Measurements from ENCODE around the gene PLEKHA4.
"Not testable (repeated sequence)": the region's sequence is repeated elsewhere in the genome, so short reads cannot be mapped to it uniquely, and the experiment has no call there.

The PLEKHA4 gene

DNA sequence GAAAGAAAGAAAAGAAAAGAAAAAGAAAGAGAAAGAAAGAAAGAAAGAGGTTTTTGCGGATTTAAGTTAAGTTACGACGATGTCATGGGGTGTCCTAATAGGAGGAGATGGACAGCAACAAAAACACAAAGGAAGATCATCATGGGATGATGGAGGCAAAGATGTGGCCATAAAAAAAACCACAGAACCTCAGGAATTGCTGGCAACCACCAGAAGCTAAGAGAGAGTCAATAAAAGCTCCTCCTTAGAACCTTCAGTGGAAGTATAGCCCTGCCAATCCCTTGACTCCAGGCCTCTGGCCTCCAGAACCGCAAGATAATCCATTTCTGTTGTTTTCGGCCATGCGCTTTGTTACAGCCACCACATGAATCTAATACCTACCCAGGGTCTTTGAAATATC, 11.5 kb downstream of the PLEKHA4 start:
- TF ChIP-seq, protein P1, sequence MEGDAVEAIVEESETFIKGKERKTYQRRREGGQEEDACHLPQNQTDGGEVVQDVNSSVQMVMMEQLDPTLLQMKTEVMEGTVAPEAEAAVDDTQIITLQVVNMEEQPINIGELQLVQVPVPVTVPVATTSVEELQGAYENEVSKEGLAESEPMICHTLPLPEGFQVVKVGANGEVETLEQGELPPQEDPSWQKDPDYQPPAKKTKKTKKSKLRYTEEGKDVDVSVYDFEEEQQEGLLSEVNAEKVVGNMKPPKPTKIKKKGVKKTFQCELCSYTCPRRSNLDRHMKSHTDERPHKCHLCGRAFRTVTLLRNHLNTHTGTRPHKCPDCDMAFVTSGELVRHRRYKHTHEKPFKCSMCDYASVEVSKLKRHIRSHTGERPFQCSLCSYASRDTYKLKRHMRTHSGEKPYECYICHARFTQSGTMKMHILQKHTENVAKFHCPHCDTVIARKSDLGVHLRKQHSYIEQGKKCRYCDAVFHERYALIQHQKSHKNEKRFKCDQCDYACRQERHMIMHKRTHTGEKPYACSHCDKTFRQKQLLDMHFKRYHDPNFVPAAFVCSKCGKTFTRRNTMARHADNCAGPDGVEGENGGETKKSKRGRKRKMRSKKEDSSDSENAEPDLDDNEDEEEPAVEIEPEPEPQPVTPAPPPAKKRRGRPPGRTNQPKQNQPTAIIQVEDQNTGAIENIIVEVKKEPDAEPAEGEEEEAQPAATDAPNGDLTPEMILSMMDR (IDR thresholded peaks at IDR 0.05; ENCODE audit: low read depth, low read length, missing control alignments) = no peak
- H3K4me3 ChIP-seq (ENCODE audit: low read depth, low read length) = no peak overlapping the region
- no peak for DNase-seq (ENCODE audit: low read depth)

DNA sequence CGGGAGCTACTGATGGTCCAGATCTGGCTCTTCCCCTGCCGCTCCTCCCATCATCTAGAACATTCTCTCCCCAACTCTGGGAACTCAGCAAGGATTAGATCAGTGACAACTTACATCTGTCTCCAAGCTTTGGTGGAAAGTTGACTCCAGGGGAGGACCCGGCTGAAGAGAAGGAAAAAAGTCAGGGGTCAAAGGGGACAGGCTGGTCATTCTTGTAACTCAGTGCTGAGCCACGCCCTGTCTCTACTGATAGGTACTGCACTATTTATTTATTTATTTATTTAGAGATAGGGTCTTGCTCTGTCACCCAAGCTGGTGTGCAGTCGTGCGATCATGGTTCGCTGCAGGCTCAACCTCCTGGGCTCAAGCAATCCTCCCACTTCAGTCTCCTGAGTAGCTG, 14.3 kb downstream of the PLEKHA4 start:
- DNase-seq (ENCODE audit: low read depth) = no peak
- H3K4me3 ChIP-seq (ENCODE audit: low read depth, low read length) = no peak overlapping the region
- TF ChIP-seq, protein P1 (IDR thresholded peaks at IDR 0.05; ENCODE audit: low read depth, low read length, missing control alignments) = no peak

DNA sequence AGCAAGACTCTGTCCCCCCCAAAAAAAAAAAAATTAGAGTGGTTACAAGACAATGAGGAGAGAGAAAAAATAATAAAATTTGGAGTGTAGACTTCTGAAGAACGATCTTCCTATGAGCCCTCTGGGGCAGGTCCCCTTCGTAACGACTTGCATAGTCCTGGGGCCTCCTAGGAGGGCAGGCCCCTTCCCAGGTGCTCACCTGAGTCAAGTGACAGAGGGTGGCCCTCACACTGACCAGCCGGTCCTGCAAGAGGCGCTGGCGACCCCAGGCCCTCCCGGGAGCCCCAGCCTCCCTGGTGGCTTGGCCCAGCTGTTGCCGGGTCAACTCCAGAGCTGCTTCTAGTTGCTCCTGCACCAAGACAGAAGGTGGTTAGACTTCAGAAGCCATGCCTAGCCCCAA, 14.9 kb downstream of the PLEKHA4 start:
- H3K4me3 ChIP-seq (ENCODE audit: low read depth, low read length) = no peak overlapping the region
- TF ChIP-seq, protein P1 (IDR thresholded peaks at IDR 0.05; ENCODE audit: low read depth, low read length, missing control alignments) = no peak
- no peak for DNase-seq (ENCODE audit: low read depth)

DNA sequence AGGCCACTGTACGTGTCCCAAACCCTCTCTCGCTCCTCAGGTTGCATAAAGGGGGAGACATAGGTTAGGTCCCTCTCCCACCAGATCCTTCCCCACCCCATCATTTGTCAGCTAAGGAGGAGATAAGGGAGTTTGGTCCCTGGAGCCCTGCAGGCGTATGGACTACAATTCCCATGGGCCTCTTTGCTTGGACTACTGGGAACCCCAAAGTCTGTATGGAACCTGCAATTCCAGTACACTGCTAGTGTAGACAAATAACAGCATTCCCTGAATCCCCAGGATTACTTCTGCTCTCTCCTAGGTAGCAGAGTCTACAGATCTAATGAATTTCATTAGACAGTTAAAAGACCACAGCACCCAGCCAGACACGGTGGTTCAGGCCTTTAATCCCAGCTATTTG, 16.1 kb downstream of the PLEKHA4 start:
- DNase-seq (ENCODE audit: low read depth) = no peak
- TF ChIP-seq, protein P1 (IDR thresholded peaks at IDR 0.05; ENCODE audit: low read depth, low read length, missing control alignments) = no peak
- no peak overlapping the region for H3K4me3 ChIP-seq (ENCODE audit: low read depth, low read length)

DNA sequence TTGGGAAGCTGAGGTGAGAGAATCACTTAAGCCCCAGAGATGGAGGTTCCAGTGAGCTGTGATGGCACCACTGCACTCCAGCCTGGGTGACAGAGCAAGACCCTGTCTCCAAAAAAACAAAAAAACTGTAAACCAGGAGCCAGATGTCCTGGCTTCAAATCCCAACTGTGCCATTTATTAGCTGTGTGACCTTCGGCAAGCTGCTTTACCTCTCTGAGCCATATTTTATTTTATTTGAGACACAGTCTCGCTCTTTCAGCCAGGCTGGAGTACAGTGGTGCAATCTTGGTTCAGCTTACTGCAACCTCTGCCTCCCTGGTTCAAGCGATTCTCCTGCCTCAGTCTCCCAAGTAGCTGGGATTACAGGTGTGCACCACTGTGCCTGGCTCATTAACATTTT, 21.8 kb downstream of the PLEKHA4 start:
- DNase-seq (ENCODE audit: low read depth); H3K4me3 ChIP-seq (ENCODE audit: low read depth, low read length): not testable (repeated sequence)

DNA sequence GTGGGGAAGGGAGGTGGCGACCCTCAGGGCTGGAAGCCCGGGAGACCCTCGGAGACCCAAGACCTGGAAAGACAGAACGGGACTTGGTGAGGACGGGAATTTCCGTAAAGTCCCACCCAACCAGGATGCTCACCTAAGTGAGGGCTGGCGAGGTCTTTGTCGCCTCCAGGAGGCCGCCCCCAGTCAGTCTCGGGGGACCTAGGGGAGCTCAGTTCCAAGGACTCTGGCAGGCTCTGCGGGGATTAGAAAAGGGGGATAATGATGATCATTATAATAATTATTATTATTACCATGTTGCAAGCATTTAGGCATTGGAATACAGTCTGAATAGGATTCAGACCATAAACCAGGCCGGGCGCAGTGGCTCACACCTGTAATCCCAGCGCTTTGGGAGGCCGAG, 23.0 kb downstream of the PLEKHA4 start:
- no peak overlapping the region for H3K4me3 ChIP-seq (ENCODE audit: low read depth, low read length)
- TF ChIP-seq, protein P1 (IDR thresholded peaks at IDR 0.05; ENCODE audit: low read depth, low read length, missing control alignments) = no peak
- DNase-seq (ENCODE audit: low read depth) = no peak

DNA sequence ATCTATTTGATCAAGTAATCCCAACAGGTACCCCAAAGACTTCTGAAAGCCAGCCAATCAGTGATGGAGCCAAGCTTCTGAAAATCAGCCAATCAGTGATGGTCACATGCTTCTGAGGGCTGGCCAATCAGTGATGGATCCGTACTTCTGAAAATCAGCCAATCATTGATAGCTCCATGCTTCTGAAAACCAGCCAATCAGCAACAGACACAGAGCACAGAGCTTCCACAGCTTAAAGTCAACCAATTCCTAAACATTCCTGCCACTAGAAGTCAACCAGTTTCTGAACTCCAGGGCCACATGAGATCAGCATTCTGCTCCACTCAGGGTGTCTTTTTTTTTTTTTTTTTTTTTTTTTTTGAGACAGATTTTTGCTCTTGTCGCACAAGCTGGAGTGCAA, 23.9 kb downstream of the PLEKHA4 start:
- no peak for DNase-seq (ENCODE audit: low read depth)
- no peak overlapping the region for H3K4me3 ChIP-seq (ENCODE audit: low read depth, low read length)
- TF ChIP-seq, protein P1 (IDR thresholded peaks at IDR 0.05; ENCODE audit: low read depth, low read length, missing control alignments) = no peak

DNA sequence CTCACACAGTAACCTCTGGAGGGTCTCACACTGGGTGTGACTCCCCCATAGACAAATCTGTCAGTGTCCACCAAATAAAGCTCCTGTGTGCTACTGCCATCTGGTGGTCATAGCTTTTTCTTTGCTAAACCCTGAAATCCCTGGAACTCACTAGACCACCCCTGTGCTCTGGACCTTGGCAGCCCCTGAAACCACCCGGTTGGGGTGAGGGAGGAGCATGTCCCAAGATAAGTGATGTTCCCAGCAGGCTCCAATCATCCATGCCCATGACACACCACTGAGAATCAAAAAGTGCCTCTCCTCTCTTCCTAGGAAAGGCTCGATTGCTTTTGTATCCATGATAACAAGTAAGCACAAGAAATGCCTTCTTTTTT, 25.6 kb downstream of the PLEKHA4 start:
- peak; percentile 40 for DNase-seq (ENCODE audit: low read depth)
- TF ChIP-seq, protein P1 (IDR thresholded peaks at IDR 0.05; ENCODE audit: low read depth, low read length, missing control alignments) = peak; percentile 82
- no peak overlapping the region for H3K4me3 ChIP-seq (ENCODE audit: low read depth, low read length)
